Tibial nerve (tissue), 4 donors: ENCODE results near the gene C7orf33.

Experiments
- EP300 ChIP-seq, 2 donors: sonication (generic); formaldehyde crosslinking; IDR thresholded peaks; one replicate each; pipeline ENCODE4 v1.6.1; 2017; ENCODE audit warnings: antibody characterized with exemption in 2 of 2, mild to moderate bottlenecking in 1 of 2
- TF ChIP-seq, protein P1 (sequence below), 5 experiments: fragments of 200-600 bp in 3 of 5; fragments of 450-650 bp in 2 of 5; sonication (generic) in 3 of 5; IDR thresholded peaks; one replicate each; pipeline ENCODE4 v1.5.1; 2016 to 2019; ENCODE audit warnings: antibody characterized with exemption in 5 of 5, mild to moderate bottlenecking in 3 of 5, moderate library complexity in 2 of 5

DNA sequence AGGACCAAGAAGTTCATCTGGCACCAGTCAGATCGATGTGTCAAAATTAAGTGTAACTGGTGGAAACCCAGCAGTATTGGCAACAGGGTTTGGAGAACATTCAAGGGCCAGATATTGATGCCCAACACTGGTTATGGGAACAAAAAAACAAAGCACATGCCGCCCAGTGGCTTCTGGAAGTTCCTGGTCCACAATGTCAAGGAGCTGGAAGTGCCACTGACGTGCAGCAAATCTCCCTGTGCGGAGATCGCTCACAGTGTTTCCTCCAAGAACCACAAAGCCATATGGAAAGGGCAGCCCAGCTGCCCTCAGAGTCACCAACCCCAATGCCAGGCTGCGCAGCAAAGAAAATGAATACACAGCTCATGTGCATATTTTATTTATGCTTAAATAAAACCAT lies 10.1 kb upstream of the C7orf33 start:
- no peak for TF ChIP-seq EP300 (IDR thresholded peaks at IDR 0.05)
- TF ChIP-seq, protein P1, sequence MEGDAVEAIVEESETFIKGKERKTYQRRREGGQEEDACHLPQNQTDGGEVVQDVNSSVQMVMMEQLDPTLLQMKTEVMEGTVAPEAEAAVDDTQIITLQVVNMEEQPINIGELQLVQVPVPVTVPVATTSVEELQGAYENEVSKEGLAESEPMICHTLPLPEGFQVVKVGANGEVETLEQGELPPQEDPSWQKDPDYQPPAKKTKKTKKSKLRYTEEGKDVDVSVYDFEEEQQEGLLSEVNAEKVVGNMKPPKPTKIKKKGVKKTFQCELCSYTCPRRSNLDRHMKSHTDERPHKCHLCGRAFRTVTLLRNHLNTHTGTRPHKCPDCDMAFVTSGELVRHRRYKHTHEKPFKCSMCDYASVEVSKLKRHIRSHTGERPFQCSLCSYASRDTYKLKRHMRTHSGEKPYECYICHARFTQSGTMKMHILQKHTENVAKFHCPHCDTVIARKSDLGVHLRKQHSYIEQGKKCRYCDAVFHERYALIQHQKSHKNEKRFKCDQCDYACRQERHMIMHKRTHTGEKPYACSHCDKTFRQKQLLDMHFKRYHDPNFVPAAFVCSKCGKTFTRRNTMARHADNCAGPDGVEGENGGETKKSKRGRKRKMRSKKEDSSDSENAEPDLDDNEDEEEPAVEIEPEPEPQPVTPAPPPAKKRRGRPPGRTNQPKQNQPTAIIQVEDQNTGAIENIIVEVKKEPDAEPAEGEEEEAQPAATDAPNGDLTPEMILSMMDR (IDR thresholded peaks at IDR 0.05): no peak
